ENCODE measurements around the gene DENND1B. TPM values are rescaled to one million over a fixed set of nuclear protein-coding genes. Genes with fewer than 3 reads are reported as not detected.

Gene DENND1B
- total and polyA plus RNA-seq, 9 of the 15 experiments (the other 6 are each of a cell fraction or from before 2014, with no cell fraction given), result 2.1 to 12.1 (median 7.5) TPM

- TF ChIP-seq CHD7 (IDR thresholded peaks at IDR 0.05; ENCODE audit: low read depth, low read length) (no peak), GTF2F1 (IDR thresholded peaks at IDR 0.05; ENCODE audit: low read depth, low read length) (no peak), MXD1 (CRISPR knock-in tag; IDR thresholded peaks at IDR 0.05; ENCODE audit: borderline replicate concordance, poor library complexity, severe bottlenecking) (no peak), MTA3 (IDR thresholded peaks at IDR 0.05; ENCODE audit: borderline replicate concordance) (no peak; the same call in 1 of the 2 replicates), ZNF778 (CRISPR knock-in tag; IDR thresholded peaks at IDR 0.05) (no peak), NFIX (CRISPR knock-in tag; IDR thresholded peaks at IDR 0.05; ENCODE audit: low read depth) (no peak), ZNF431 (CRISPR knock-in tag; IDR thresholded peaks at IDR 0.05) (no peak), RERE (CRISPR knock-in tag; IDR thresholded peaks at IDR 0.05; ENCODE audit: borderline replicate concordance) (no peak)
Measured at GRCh38 chr1:197775282-197776262, at the start of gene DENND1B (continued).
